Activated naive CD8-positive, alpha-beta T cell treated with anti-CD3 and anti-CD28 coated beads, Interleukin-2, amount 50 U/mL, for 24 hours (primary cell): ENCODE results near the gene RASSF4.

Source experiments
- ATAC-seq: fragments of 150-1000 bp; cut with Tn5 transposase; one replicate; pipeline ENCODE4 v1.10.0; 2021
- DNase-seq: peaks from one replicate; pipeline ENCODE4 v3.0.0; 2021
- H3K27ac Mint-ChIP-seq: one replicate; pipeline ENCODE4 v1.8.0; 2021; ENCODE audit warnings: mild to moderate bottlenecking, mixed read lengths
- H3K27me3 Mint-ChIP-seq: one replicate; pipeline ENCODE4 v1.8.0; 2021; ENCODE audit warnings: mixed read lengths
- H3K36me3 Mint-ChIP-seq: one replicate; pipeline ENCODE4 v1.8.0; 2021; ENCODE audit warnings: low read depth, mixed read lengths
- H3K4me1 Mint-ChIP-seq: one replicate; pipeline ENCODE4 v1.8.0; 2021; ENCODE audit warnings: mixed read lengths
- H3K4me3 Mint-ChIP-seq: one replicate; pipeline ENCODE4 v1.8.0; 2021; ENCODE audit warnings: mild to moderate bottlenecking, moderate library complexity, mixed read lengths
- H3K9me3 Mint-ChIP-seq: one replicate; pipeline ENCODE4 v1.8.0; 2021; ENCODE audit warnings: mixed read lengths

RASSF4 gene

DNA sequence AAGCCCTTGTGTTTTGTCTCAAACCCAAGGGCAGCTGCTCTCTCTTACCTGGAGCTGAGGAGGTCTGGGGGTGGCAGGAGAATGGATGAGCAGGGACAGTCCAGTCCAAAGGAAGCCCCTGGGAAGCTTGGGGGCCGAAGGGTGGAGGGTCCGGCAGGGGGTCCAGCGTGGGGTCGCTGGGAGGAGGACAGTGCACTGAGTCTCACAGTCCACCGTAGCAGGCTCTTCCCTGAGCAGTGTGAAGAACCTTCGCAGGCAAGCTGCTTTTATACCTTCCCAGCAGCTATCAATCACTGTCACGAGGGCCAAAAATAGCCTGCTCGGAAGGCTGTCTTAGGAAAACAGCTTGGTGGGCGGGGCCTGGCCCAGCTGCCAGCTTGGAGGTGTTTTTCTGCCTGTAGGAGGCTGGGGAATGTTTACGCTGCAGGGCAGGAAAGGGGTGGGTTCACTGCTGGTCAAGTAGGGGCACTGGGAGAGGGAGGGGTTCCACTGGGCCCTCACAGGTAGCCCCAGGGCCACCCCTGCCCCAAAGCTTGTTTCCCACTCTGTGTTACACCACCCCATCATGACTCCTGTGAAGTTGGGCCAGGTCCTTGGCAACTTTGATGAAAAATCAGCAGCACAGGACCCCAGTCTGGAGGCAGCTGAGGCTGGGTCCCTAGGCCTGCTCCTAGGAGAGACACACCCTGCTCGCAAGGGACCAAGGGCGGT, 19.1 kb downstream of the RASSF4 start, which contains the start of gene DEPP1:
DEPP1 (minus strand) TSS at position 240 of the 711 bp plus-strand sequence. CDS start 779 bp downstream, outside the sequence.
- Mint-ChIP-seq H3K27ac (no peak within 1 kb of the TSS), H3K27me3 (no peaks in the 10 kb centered on the region), H3K9me3 (no peaks in the 10 kb centered on the region), H3K4me1 (peaks cover 16% of the 10 kb centered on the region), H3K4me3 (no peak within 1 kb of the TSS), H3K36me3 (no peaks in the 10 kb centered on the region)
- DNase-seq (no peak), ATAC-seq (no peak)

DNA sequence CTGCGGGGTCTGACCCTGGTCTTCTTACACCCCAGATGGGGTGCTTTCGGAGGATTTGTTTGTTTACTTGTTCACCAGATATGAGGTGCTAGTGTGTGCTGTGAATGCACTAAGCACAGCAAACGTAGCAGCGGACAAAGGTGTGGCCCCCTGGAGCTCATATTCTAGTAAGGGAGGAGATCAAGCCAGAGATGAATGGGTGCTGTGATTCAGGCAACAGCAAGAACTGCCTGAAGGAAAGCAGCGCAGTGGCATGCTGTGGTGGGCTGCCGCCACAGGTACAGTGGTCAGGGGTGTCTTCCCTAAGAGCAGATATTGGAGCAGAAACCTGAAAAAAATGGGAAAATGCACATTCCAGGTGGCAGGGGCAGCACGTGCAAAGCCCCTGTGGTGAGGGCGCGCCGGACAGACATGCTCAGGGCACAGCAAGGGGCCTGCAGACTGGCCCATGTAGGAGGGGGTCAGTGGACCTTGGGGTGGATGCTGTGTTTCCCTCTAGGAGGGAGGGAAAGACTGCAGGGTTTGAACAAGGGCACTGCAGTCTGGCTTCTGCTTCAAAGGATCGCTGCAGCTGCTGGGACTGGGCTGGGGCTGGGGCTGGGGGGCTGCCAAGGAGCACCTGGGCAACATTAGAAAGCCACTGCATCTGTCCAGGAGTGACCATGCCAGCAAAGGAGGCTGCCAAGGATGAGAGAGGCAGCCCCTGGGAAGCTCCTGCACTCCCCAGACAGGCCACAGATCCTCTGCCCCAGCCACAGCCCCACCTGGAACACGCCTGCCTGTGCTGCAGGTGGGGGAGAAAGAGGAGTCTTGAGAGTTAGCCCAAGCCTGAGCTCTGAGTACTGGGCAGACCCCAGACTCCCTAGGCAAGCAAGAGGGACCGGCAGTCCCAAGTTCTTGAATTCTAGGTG, 19.9 kb downstream of the RASSF4 start:
- H3K9me3 Mint-ChIP-seq: no peaks in the 10 kb centered on the region
- DNase-seq (no peak), ATAC-seq (no peak)
- no peaks in the 10 kb centered on the region for H3K36me3 Mint-ChIP-seq
- H3K4me3 Mint-ChIP-seq: no peak overlapping the region
- peaks cover 9% of the 10 kb centered on the region for H3K4me1 Mint-ChIP-seq
- no peak overlapping the region for H3K27ac Mint-ChIP-seq
- H3K27me3 Mint-ChIP-seq: no peaks in the 10 kb centered on the region

DNA sequence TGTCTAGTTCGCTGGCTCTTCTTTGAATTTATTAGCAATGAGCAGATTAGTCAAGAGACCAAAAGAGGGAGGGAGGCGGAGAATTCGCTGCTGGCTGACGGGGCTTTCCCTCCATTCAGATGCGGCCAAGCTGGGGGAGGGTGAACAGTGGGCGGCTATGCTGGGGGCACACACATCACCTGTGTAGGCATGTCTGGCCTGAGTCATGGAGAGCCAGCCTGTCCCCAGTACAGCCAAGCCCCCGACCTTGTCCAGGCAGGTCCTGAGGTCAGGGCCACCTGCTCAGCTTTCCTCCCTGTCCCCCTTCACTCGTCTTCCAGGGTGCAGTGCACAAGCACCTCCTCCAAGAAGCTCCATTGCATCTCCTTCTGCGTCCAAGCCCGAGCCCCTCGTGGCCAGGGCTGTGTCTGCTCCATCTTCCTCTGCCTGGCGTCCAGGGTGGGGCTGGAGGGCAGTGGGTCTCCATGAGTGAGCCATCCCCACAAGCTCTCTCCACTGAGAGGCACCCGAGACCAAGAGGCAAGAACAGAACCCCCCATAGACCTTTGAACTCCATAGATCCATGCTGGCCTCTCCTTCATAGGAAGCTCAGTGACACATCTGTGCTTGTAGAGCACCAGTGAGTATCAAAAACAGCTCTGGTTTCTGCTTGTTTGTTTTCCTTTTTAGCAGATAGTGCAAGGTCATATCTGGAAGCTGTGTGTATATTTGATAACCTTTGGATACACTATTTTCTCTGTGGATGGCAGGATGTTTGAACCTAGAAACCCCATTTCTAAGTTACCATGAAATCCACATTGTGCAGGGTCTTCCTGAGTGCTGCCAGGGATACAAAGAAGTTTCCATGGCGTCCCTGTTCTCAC, 20.9 kb downstream of the RASSF4 start:
- Mint-ChIP-seq H3K9me3 (no peaks in the 10 kb centered on the region), H3K4me1 (peaks cover 6% of the 10 kb centered on the region), H3K36me3 (no peaks in the 10 kb centered on the region), H3K27me3 (no peaks in the 10 kb centered on the region), H3K27ac (no peak overlapping the region), H3K4me3 (no peak overlapping the region)
- DNase-seq: no peak
- no peak for ATAC-seq

DNA sequence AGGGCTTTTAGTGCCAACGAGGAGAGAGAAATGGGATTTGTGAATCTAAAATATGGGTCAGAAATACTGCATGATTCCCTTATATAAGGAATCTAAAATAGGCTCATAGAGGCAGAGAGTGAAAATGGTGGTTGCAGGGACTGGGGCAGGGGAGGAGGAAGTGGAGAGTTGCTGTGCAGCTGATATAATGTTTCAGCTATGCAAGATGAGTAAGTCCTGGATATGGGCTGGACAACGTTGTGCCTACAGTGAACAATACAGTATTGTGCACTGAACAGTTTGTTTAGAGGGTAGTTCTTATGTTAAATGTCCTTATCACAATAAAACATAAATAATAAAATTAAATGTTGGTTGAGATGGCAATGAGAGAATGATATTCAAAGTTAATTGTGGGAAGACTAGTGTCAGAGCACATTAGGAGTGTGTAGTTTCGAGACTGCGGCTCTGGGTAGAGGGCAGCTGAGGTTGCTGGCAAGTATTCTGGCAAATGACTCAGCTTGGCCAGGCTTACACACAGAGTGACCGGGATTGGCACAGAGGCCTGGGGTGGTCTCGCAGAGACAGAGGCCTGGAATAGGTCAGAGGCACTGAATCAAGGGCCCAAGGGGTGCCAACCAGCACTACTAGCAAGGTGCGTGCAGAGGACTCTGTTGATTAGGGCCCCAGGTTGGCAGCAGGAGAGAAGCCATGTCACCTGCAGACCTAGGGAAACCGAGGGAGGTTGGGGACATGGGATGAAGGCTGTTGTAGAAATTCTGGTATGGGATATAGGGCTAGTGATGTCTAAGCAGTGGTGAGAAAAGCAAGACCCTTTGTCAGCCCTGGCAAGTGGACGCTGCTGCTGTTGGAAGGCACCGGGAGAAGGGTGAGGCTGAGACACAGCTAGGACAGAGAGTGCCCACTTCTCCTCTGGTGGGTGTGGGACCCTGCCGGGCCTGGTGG, 21.8 kb downstream of the RASSF4 start:
- Mint-ChIP-seq H3K27me3 (no peaks in the 10 kb centered on the region), H3K4me3 (no peak overlapping the region), H3K27ac (no peak overlapping the region)

DNA sequence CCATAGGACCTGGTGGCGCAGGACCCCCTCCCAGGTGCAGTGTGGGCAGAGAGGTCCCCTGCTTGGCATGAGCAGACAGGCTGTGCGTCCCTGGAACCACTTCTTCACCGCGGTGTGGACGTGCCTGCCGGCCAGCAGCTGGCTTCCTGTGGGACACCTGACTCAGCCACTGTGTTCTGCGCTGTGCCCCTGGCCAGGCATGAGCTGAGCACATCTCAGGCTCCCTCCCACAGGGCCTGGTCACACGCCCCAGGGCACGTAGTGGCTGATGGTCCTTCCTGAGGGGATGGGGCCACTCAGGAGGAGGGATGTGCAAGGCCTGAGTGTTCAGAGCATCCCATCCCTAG, 22.5 kb downstream of the RASSF4 start:
- H3K27me3 Mint-ChIP-seq: no peaks in the 10 kb centered on the region
- H3K4me3 Mint-ChIP-seq: no peak overlapping the region
- H3K36me3 Mint-ChIP-seq: no peaks in the 10 kb centered on the region
- H3K27ac Mint-ChIP-seq: no peak overlapping the region
- no peak for DNase-seq
- no peaks in the 10 kb centered on the region for H3K4me1 Mint-ChIP-seq
- ATAC-seq: no peak
- H3K9me3 Mint-ChIP-seq: no peaks in the 10 kb centered on the region

More for the DNA sequence above, 21.8 kb downstream of the RASSF4 start:
- DNase-seq (no peak), ATAC-seq (no peak)
- Mint-ChIP-seq H3K36me3 (no peaks in the 10 kb centered on the region), H3K4me1 (no peaks in the 10 kb centered on the region), H3K9me3 (no peaks in the 10 kb centered on the region)

DNA sequence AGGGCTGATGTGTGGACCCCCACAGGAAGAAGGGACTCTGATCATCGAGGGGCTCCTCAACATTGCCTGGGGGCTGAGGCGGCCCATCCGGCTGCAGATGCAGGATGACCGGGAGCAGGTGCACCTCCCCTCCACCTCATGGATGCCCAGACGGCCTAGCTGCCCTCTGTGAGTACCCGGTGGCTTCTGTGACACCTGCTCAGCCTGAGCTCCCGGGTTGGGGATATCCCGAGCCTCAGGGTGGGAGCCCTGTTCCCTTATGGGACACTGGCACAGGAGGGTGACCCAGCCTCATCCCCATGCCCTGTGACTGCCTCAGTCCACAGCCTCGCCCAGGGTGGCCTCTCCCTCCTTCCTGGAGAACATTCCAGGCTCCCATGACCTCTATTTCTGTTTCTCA, 22.9 kb downstream of the RASSF4 start:
- Mint-ChIP-seq H3K36me3 (no peaks in the 10 kb centered on the region), H3K4me1 (no peaks in the 10 kb centered on the region), H3K9me3 (no peaks in the 10 kb centered on the region), H3K27me3 (no peaks in the 10 kb centered on the region), H3K4me3 (no peak overlapping the region), H3K27ac (no peak overlapping the region)
- DNase-seq (no peak), ATAC-seq (no peak)

DNA sequence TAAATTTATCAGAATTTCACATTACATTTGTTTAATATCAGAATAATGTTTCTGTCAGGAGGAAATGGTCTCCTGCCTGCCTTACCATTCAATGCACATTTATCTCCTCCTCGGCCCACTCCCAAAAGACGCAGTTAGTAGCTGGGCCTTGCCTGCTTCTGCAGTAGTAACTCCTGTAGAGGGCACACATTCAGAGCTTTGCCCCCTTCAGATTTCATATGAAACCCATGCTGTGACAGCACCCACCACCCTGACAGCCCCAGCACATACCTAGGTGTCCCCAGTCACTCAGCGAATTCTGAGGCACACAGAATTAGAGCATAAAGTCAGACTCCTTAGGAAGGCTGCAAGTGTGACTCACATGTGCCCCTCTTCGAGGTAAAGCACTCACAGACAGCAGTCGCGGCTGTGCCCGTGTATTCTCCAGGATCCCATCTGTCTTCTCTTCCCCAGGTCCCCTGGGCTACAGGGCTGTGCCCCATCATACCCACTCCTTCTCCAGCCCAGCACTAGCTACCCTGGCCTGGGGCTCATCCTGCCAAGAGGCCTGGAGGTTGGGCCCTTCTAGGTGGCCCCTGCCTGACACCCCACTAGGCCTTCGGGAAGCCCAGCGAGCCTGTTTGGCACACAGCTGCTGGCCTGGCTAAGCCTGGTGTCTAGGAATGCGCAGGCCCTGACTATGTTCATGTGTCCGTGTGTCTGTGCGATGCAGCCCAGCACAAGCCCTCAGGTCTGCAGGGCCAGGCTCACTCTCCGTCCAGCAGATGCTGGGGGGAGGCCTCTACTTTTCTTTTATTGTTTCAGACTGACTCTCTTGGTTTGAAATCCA, 23.7 kb downstream of the RASSF4 start:
- H3K4me3 Mint-ChIP-seq: no peak overlapping the region
- DNase-seq (no peak), ATAC-seq (no peak)
- H3K36me3 Mint-ChIP-seq: no peaks in the 10 kb centered on the region
- H3K4me1 Mint-ChIP-seq: no peaks in the 10 kb centered on the region
- no peak overlapping the region for H3K27ac Mint-ChIP-seq
- no peaks in the 10 kb centered on the region for H3K9me3 Mint-ChIP-seq
- no peaks in the 10 kb centered on the region for H3K27me3 Mint-ChIP-seq

DNA sequence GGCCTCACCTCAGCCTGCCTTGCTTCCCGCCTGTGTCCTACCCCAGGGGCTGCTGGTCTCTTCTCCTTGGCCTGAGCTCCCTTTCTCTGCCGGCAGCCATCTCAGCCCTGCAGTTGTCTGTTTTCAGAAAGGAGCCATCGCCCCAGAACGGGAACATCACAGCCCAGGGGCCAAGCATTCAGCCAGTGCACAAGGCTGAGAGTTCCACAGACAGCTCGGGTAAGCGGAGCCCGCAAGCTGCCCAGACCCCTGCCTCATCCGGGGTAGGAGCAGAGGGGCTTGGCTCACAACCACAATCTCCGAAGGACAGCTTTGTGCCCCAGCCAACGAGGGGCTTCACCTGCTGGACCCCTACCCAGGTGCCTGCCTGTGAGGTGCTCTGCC, 24.3 kb downstream of the RASSF4 start:
- Mint-ChIP-seq H3K4me3 (no peak overlapping the region), H3K27me3 (no peaks in the 10 kb centered on the region), H3K9me3 (no peaks in the 10 kb centered on the region), H3K36me3 (no peaks in the 10 kb centered on the region), H3K27ac (no peak overlapping the region), H3K4me1 (no peaks in the 10 kb centered on the region)
- ATAC-seq: no peak
- DNase-seq: no peak

DNA sequence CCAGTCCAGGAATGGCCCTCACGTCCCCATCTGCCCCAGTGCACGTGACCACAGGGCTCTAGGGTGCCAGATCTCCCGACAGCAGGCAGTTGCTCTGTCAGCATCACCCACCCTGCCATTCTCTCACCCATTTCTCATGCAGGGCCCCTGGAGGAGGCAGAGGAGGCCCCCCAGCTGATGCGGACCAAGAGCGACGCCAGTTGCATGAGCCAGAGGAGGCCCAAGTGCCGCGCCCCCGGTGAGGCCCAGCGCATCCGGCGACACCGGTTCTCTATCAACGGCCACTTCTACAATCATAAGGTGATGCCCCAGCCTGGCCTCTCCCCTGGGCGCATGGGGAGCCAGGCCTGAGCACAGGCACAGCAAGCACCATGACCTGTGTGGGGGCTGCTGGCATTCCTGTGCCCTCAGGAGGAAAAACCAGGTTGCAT, 25.1 kb downstream of the RASSF4 start:
- no peaks in the 10 kb centered on the region for H3K27me3 Mint-ChIP-seq
- H3K9me3 Mint-ChIP-seq: no peaks in the 10 kb centered on the region
- no peaks in the 10 kb centered on the region for H3K36me3 Mint-ChIP-seq
- H3K4me1 Mint-ChIP-seq: no peaks in the 10 kb centered on the region
- DNase-seq: no peak
- no peak overlapping the region for H3K4me3 Mint-ChIP-seq
- H3K27ac Mint-ChIP-seq: no peak overlapping the region
- no peak for ATAC-seq

DNA sequence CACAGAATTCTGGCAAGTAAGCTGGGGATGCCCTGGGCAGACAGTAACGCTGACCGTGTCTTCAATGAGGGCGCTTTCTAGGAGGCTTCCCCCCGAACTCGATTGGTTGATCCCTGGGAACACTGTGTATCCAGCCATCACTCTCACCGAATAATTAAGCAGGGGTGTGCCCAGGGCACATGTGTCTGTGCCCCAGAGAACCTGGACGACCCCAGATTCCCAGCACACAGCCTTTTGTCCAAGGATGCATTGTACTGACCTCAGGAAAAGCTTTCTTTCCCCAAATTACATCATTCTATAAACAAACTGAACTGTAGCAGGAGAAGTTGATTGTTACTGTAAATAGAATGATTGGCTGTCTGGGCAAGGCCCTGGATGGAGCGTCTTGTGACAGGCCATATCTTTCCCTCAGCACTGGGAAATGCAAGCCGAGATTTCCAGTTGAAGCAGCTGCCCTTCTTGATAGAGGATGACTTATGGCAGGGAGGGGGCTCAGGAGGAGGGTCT, 25.6 kb downstream of the RASSF4 start:
- ATAC-seq: no peak
- Mint-ChIP-seq H3K9me3 (no peaks in the 10 kb centered on the region), H3K4me1 (no peaks in the 10 kb centered on the region), H3K36me3 (no peaks in the 10 kb centered on the region), H3K27ac (no peak overlapping the region), H3K4me3 (no peak overlapping the region), H3K27me3 (no peaks in the 10 kb centered on the region)
- no peak for DNase-seq

DNA sequence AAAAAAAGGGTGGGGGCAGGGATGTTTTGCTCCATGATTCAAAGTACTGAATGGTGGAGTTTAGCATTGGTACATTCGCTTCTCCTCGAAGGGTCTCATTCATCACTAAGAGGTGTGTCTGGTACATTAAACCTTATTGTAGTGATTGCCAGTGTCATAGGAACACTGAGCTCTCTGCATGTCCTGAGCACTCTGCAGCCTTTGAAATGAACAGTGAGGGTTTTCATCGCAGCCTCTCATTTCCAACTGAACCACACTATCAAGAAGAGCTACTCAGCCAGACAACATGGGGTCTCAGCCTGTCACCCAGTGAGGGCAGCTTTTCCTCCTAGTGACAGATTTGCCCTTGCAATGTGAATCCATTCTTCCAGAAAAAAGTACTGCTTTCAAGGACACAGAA, 26.6 kb downstream of the RASSF4 start:
- H3K36me3 Mint-ChIP-seq: no peaks in the 10 kb centered on the region
- ATAC-seq: no peak
- no peaks in the 10 kb centered on the region for H3K9me3 Mint-ChIP-seq
- H3K27ac Mint-ChIP-seq: no peak overlapping the region
- H3K27me3 Mint-ChIP-seq: no peaks in the 10 kb centered on the region
- H3K4me3 Mint-ChIP-seq: no peak overlapping the region
- no peaks in the 10 kb centered on the region for H3K4me1 Mint-ChIP-seq
- no peak for DNase-seq

DNA sequence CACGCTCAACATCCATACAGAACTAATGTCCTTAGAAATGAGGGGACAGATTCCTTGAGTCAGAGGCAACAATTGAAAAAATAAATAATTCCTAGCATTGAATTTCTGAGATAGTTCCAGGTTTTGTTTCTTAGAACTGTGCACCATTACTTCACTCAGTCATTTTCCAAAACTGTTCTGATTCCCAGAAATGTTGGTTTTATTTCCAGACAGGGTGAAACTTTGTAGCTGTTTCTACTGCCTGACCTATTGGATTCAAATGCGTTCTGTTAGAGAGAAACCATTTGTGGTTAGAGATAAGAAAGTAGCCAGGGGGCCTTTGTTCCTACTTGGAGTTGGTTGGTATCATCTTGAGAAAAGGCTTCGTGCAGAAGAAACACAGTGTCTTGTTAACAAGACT, 27.1 kb downstream of the RASSF4 start:
- H3K9me3 Mint-ChIP-seq: no peaks in the 10 kb centered on the region

More for the DNA sequence above, 27.1 kb downstream of the RASSF4 start:
- Mint-ChIP-seq H3K4me1 (no peaks in the 10 kb centered on the region), H3K4me3 (no peak overlapping the region), H3K27ac (no peak overlapping the region), H3K36me3 (no peaks in the 10 kb centered on the region), H3K27me3 (no peaks in the 10 kb centered on the region)
- DNase-seq (no peak), ATAC-seq (no peak)
